SK-N-SH (cell line): Measurements from ENCODE around the gene WNT5A. TPM values are rescaled to one million over a fixed set of nuclear protein-coding genes. Genes with fewer than 3 reads are reported as not detected.

Experiments used
- CTCF ChIA-PET: fragments of 300-600, 350-600 bp; formaldehyde crosslinking; extraction: SDS; loops from one replicate; lab custom pipeline; 2021; lab: Yijun Ruan, JAX
- POLR2A ChIA-PET: fragments of 350-600 bp; sonication (Branson Sonifier 250); formaldehyde crosslinking; extraction: SDS; loops from one replicate; lab custom pipeline; 2020; ENCODE audit warnings: antibody characterized with exemption, inconsistent platforms; lab: Yijun Ruan, JAX
- DNase-seq: peaks from one replicate; pipeline ENCODE4 v3.0.0; 2012
- H2AFZ ChIP-seq: fragments of 200-600 bp; sonication (generic); 2 replicates; pipeline ENCODE4 v1.8.1; 2016; ENCODE audit warnings: antibody characterized with exemption, mild to moderate bottlenecking, low read depth
- H3F3A ChIP-seq: fragments of 200-600 bp; sonication (generic); replicated peaks from 2 replicates; pipeline ENCODE3; 2016; ENCODE audit warnings: antibody characterized with exemption, mild to moderate bottlenecking; ENCODE audit not compliant: insufficient read depth
- H3K27ac ChIP-seq, 2 experiments: fragments of 200-500 bp in 1 of 2; fragments of 200-600 bp in 1 of 2; sonication (Bioruptor generic) in 1 of 2; sonication (generic), shearing (Covaris generic) in 1 of 2; 2 replicates each; pipeline versions ENCODE4 v1.5.1 to v1.6.1; 2014 to 2016; ENCODE audit warnings: low read depth in 2 of 2, inconsistent platforms in 1 of 2, low read length in 1 of 2, mild to moderate bottlenecking in 1 of 2, mixed read lengths in 1 of 2
- H3K27me3 ChIP-seq: fragments of 200-600 bp; sonication (generic), shearing (Covaris generic); 2 replicates; pipeline ENCODE4 v1.6.1; 2016; ENCODE audit warnings: mixed run types; ENCODE audit not compliant: insufficient read depth
- H3K36me3 ChIP-seq, 2 experiments: fragments of 200-500 bp in 1 of 2; fragments of 200-600 bp in 1 of 2; sonication (Bioruptor generic) in 1 of 2; sonication (generic) in 1 of 2; replicated peaks in 1 of 2; 2 replicates each; pipeline versions ENCODE3 to v1.5.1; 2014 to 2016; ENCODE audit warnings: low read length in 1 of 2, mild to moderate bottlenecking in 1 of 2; ENCODE audit not compliant: insufficient read depth in 2 of 2, control insufficient read depth in 1 of 2
- H3K4me1 ChIP-seq, 2 experiments: fragments of 200-500 bp in 1 of 2; fragments of 200-600 bp in 1 of 2; sonication (Bioruptor generic) in 1 of 2; sonication (generic), shearing (Covaris generic) in 1 of 2; 2 replicates each; pipeline versions ENCODE4 v1.5.1 to v1.6.1; 2014 to 2016; ENCODE audit warnings: low read depth in 1 of 2, low read length in 1 of 2, mixed run types in 1 of 2; ENCODE audit not compliant: insufficient read depth in 2 of 2, control insufficient read depth in 1 of 2
- H3K4me2 ChIP-seq: fragments of 200-600 bp; sonication (generic), shearing (Covaris generic); 2 replicates; pipeline ENCODE4 v1.6.1; 2017; ENCODE audit warnings: mixed run types
- H3K4me3 ChIP-seq, 2 experiments: fragments of 200-500 bp in 1 of 2; fragments of 200-600 bp in 1 of 2; sonication (Bioruptor generic) in 1 of 2; sonication (generic), shearing (Covaris generic) in 1 of 2; 2 replicates each; pipeline versions ENCODE4 v1.5.1 to v1.8.1; 2014 to 2016; ENCODE audit warnings: low read depth in 2 of 2, inconsistent platforms in 1 of 2, low read length in 1 of 2, mild to moderate bottlenecking in 1 of 2, mixed read lengths in 1 of 2, moderate library complexity in 1 of 2
- H3K79me2 ChIP-seq: fragments of 200-600 bp; sonication (generic); 2 replicates; pipeline ENCODE4 v1.8.1; 2017; ENCODE audit warnings: mild to moderate bottlenecking; ENCODE audit not compliant: insufficient read depth
- H3K9ac ChIP-seq: fragments of 200-600 bp; sonication (generic); 2 replicates; pipeline ENCODE4 v1.6.1; 2017; ENCODE audit warnings: mixed run types
- H3K9me2 ChIP-seq: fragments of 200-600 bp; sonication (generic); 2 replicates; pipeline ENCODE4 v1.6.1; 2017; ENCODE audit warnings: mixed run types
- H3K9me3 ChIP-seq: fragments of 200-600 bp; sonication (generic); 2 replicates; pipeline ENCODE4 v1.6.1; 2017; ENCODE audit warnings: mixed run types, mild to moderate bottlenecking, moderate library complexity
- H4K20me1 ChIP-seq: fragments of 200-600 bp; sonication (generic); 2 replicates; pipeline ENCODE4 v1.6.1; 2017; ENCODE audit warnings: mild to moderate bottlenecking, mixed run types; ENCODE audit not compliant: insufficient read depth
- ELF1 ChIP-seq: IDR thresholded peaks from 2 replicates; pipeline ENCODE4 v1.4.0; 2012
- FOSL2 ChIP-seq: IDR thresholded peaks from 2 replicates; pipeline ENCODE4 v1.4.0; 2012; ENCODE audit warnings: low read depth, mild to moderate bottlenecking, moderate library complexity, borderline replicate concordance
- FOXM1 ChIP-seq: IDR thresholded peaks from 2 replicates; pipeline ENCODE4 v1.4.0; 2012; ENCODE audit warnings: low read depth, mild to moderate bottlenecking
- GATA2 ChIP-seq: sonication (generic); formaldehyde crosslinking; IDR thresholded peaks from 2 replicates; pipeline ENCODE4 v1.5.0; 2020; ENCODE audit warnings: mild to moderate bottlenecking, missing genetic modification reagents
- MAX ChIP-seq: IDR thresholded peaks from 2 replicates; pipeline ENCODE4 v1.4.0; 2012; ENCODE audit warnings: low read depth
- POLR2AphosphoS5 ChIP-seq: IDR thresholded peaks from 2 replicates; pipeline ENCODE4 v1.6.1; 2012; ENCODE audit warnings: low read depth, low read length
- SIN3A ChIP-seq: IDR thresholded peaks from 2 replicates; pipeline ENCODE4 v1.6.1; 2012; ENCODE audit warnings: low read depth, mild to moderate bottlenecking, low read length, moderate library complexity, borderline replicate concordance
- SMC3 ChIP-seq: IDR thresholded peaks from 2 replicates; pipeline ENCODE4 v1.6.1; 2012; ENCODE audit warnings: low read depth, low read length, improper control_type of control experiment
- TEAD4 ChIP-seq: IDR thresholded peaks from 2 replicates; pipeline ENCODE4 v1.4.0; 2012; ENCODE audit warnings: mild to moderate bottlenecking, borderline replicate concordance; ENCODE audit not compliant: insufficient read depth
- USF2 ChIP-seq: fragments of 150-350 bp; IDR thresholded peaks from 2 replicates; pipeline ENCODE4 v1.6.1; 2017; ENCODE audit warnings: antibody characterized with exemption, low read length, low read depth, borderline replicate concordance
- WGBS: methylation state at CpG from one replicate; pipeline ENCODE4 v1.1.6; 2017; ENCODE audit warnings: low lambda C conversion rate; 5-methylcytosine and 5-hydroxymethylcytosine counted together
- polyA plus RNA-seq, 3 experiments: library from polyadenylated mRNA; depleted of rRNA; stranded (reverse); fragments of >200 nt; gene quantifications; 2 replicates each; pipeline ENCODE4 v1.2.3, GENCODE V29; 2012
- TF ChIP-seq, protein P1 (sequence below): IDR thresholded peaks from 2 replicates; pipeline ENCODE4 v1.4.0; 2012; ENCODE audit warnings: low read depth, borderline replicate concordance

WNT5A gene
- polyA plus RNA-seq, 1 of the 3 experiments (the other 2 are of a cell fraction) = 30.7 TPM

- H4K20me1 ChIP-seq = no peaks in the 10 kb centered on the region
- TF ChIP-seq SIN3A (no peak), FOSL2 (no peak)
- TF ChIP-seq, protein P1, sequence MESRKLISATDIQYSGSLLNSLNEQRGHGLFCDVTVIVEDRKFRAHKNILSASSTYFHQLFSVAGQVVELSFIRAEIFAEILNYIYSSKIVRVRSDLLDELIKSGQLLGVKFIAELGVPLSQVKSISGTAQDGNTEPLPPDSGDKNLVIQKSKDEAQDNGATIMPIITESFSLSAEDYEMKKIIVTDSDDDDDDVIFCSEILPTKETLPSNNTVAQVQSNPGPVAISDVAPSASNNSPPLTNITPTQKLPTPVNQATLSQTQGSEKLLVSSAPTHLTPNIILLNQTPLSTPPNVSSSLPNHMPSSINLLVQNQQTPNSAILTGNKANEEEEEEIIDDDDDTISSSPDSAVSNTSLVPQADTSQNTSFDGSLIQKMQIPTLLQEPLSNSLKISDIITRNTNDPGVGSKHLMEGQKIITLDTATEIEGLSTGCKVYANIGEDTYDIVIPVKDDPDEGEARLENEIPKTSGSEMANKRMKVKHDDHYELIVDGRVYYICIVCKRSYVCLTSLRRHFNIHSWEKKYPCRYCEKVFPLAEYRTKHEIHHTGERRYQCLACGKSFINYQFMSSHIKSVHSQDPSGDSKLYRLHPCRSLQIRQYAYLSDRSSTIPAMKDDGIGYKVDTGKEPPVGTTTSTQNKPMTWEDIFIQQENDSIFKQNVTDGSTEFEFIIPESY = no peak
- TF ChIP-seq, all 33 proteins: peak for 0
- Histone ChIP-seq H3K9me3 (no peaks in the 10 kb centered on the region), H3F3A (peaks cover 7% of the 10 kb centered on the region), H3K79me2 (no peaks in the 10 kb centered on the region), H3K4me3 (no peak overlapping the region), H3K4me2 (no peak overlapping the region), H3K9me2 (no peaks in the 10 kb centered on the region), H3K36me3 (no peaks in the 10 kb centered on the region), H3K4me1 (peaks cover 2 to 6% of the 10 kb centered on the region in 2 experiments; a peak in 2 of 4 replicates), H3K9ac (no peak overlapping the region), H2AFZ (no peak overlapping the region), H3K27me3 (no peaks in the 10 kb centered on the region), H3K27ac (no peak overlapping the region)
- 87% methylated on average over 1 of the region's 1 CpG for WGBS
- ChIA-PET POLR2A (no interaction called here), CTCF (no interaction called here)
- DNase-seq = no peak
Observed at GRCh38 chr3:55507808-55508207, 20.7 kb upstream of the WNT5A start.

DNA sequence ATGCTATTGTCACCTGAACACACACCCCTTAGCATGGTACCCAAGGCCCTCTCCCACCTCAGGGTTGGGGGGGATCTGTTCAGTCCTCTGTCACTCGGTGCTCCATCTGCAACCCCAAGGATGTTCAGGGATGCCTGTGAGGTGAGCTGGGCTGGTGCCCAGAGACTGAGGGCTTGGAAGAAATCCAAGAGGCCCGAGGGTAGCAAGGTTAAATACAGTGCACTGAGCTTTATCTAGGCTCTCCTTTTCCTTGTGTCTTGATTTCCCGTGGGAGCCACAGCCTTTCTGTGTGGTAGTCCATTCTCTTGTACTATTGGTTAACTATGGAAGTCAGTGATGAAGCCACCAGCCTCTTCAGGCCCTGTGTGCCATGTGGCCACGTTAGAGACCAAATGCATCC, 18.7 kb upstream of the WNT5A start:
- WGBS = 64% methylated on average over 4 of the region's 4 CpGs
- CTCF ChIA-PET = interaction anchor here (1.2 kb wide), 1 partner anchor 12 kb away, joined by 4 read pairs; no protein-coding TSS in a partner anchor

More for the DNA sequence above, 18.7 kb upstream of the WNT5A start:
- Histone ChIP-seq H3K9me3 (no peaks in the 10 kb centered on the region), H3K27me3 (no peaks in the 10 kb centered on the region), H3K4me3 (no peak overlapping the region), H3K79me2 (no peaks in the 10 kb centered on the region), H3F3A (no peaks in the 10 kb centered on the region), H3K9me2 (no peaks in the 10 kb centered on the region), H3K4me2 (no peak overlapping the region), H2AFZ (no peak overlapping the region), H3K9ac (no peak overlapping the region), H3K36me3 (no peaks in the 10 kb centered on the region), H3K27ac (no peak overlapping the region), H3K4me1 (no peaks in the 10 kb centered on the region), H4K20me1 (no peaks in the 10 kb centered on the region)
- TF ChIP-seq MAX = no peak
- TF ChIP-seq FOXM1 = no peak
- TF ChIP-seq USF2 = no peak
- TF ChIP-seq SMC3 = no peak
- no peak for TF ChIP-seq POLR2AphosphoS5
- no peak for TF ChIP-seq TEAD4
- no peak for TF ChIP-seq GATA2
- TF ChIP-seq ELF1 = no peak
- TF ChIP-seq SIN3A = no peak
- POLR2A ChIA-PET = no interaction called here
- no peak for DNase-seq
